Activated gamma-delta T cell (primary cell): ENCODE data around the gene ZNF503.

Source experiments
- DNase-seq: peaks from one replicate; lab custom pipeline; 2025; lab: John Stamatoyannopoulos, UW

The ZNF503 gene

GRCh38 chr10:75353183-75353582 lies 48.4 kb downstream of the ZNF503 start:
- no peak for DNase-seq

- DNase-seq: no peak
Observed at GRCh38 chr10:75352650-75353049, 48.9 kb downstream of the ZNF503 start.

- no peak for DNase-seq
Observed at GRCh38 chr10:75351637-75352036, 49.9 kb downstream of the ZNF503 start.

GRCh38 chr10:75350791-75351190 lies 50.8 kb downstream of the ZNF503 start:
- no peak for DNase-seq
